HepG2 (cell line): ENCODE measurements around the gene RASSF4. TPM values are rescaled to one million over a fixed set of nuclear protein-coding genes. Genes with fewer than 3 reads are reported as not detected.

Source experiments
- AKAP8 ChIP-seq: sonication (generic); formaldehyde crosslinking; IDR thresholded peaks from 2 replicates; pipeline ENCODE4 v1.5.1; 2020; ENCODE audit warnings: mild to moderate bottlenecking, missing genetic modification reagents
- ATF3 ChIP-seq: sonication (generic); formaldehyde crosslinking; IDR thresholded peaks from 2 replicates; pipeline ENCODE4 v1.4.0; 2020; ENCODE audit warnings: missing genetic modification reagents
- GATAD2A ChIP-seq: IDR thresholded peaks from 2 replicates; pipeline ENCODE4 v1.6.1; 2016
- HES4 ChIP-seq: sonication (generic); formaldehyde crosslinking; IDR thresholded peaks from 2 replicates; pipeline ENCODE4 v1.9.0; 2021; ENCODE audit warnings: mild to moderate bottlenecking, missing genetic modification reagents, borderline replicate concordance
- HNRNPUL1 ChIP-seq: fragments of 200-400 bp; formaldehyde crosslinking; IDR thresholded peaks from 2 replicates; pipeline ENCODE4 v1.6.1; 2017; ENCODE audit warnings: low read depth, mild to moderate bottlenecking, low read length, moderate library complexity
- KLF15 ChIP-seq: sonication (generic); formaldehyde crosslinking; IDR thresholded peaks from 2 replicates; pipeline ENCODE4 v1.8.1; 2023; ENCODE audit warnings: borderline replicate concordance, mild to moderate bottlenecking, inconsistent platforms, missing genetic modification reagents, mixed read lengths
- MAF1 ChIP-seq: sonication (generic); formaldehyde crosslinking; IDR thresholded peaks from 2 replicates; pipeline ENCODE4 v1.5.0; 2020; ENCODE audit warnings: missing genetic modification reagents, borderline replicate concordance
- NFYB ChIP-seq: sonication (generic); formaldehyde crosslinking; IDR thresholded peaks from 2 replicates; pipeline ENCODE4 v1.4.0; 2020; ENCODE audit warnings: missing genetic modification reagents
- PTBP1 ChIP-seq: fragments of 200-400 bp; formaldehyde crosslinking; IDR thresholded peaks from 2 replicates; pipeline ENCODE4 v1.6.1; 2018; ENCODE audit warnings: low read length, low read depth; ENCODE audit not compliant: poor library complexity, severe bottlenecking
- SMAD9 ChIP-seq: sonication (generic); formaldehyde crosslinking; IDR thresholded peaks from 2 replicates; pipeline ENCODE4 v1.5.1; 2020; ENCODE audit warnings: mild to moderate bottlenecking, missing genetic modification reagents
- ZFP37 ChIP-seq: sonication (generic); formaldehyde crosslinking; IDR thresholded peaks from 2 replicates; pipeline ENCODE4 v1.4.0; 2020; ENCODE audit warnings: missing genetic modification reagents, borderline replicate concordance
- ZHX2 ChIP-seq, 2 experiments: sonication (generic) in 1 of 2; formaldehyde crosslinking in 1 of 2; IDR thresholded peaks; 2 replicates each; pipeline versions ENCODE4 v1.6.1 to v1.9.0; 2014 to 2022; ENCODE audit warnings: antibody characterized with exemption in 1 of 2, borderline replicate concordance in 1 of 2, inconsistent platforms in 1 of 2, low read depth in 1 of 2, missing genetic modification reagents in 1 of 2
- ZMAT5 ChIP-seq: sonication (generic); formaldehyde crosslinking; IDR thresholded peaks from 2 replicates; pipeline ENCODE4 v1.5.0; 2020; ENCODE audit warnings: mild to moderate bottlenecking, low read depth, missing genetic modification reagents, borderline replicate concordance
- ZNF275 ChIP-seq: sonication (generic); formaldehyde crosslinking; IDR thresholded peaks from 2 replicates; pipeline ENCODE4 v1.8.0; 2022; ENCODE audit warnings: missing genetic modification reagents, mild to moderate bottlenecking, inconsistent platforms, borderline replicate concordance
- ZNF281 ChIP-seq: sonication (generic); formaldehyde crosslinking; IDR thresholded peaks from 2 replicates; pipeline ENCODE4 v1.4.0; 2020; ENCODE audit warnings: missing genetic modification reagents, borderline replicate concordance
- ZNF605 ChIP-seq: sonication (generic); formaldehyde crosslinking; IDR thresholded peaks from 2 replicates; pipeline ENCODE4 v1.8.0; 2022; ENCODE audit warnings: mild to moderate bottlenecking, missing genetic modification reagents
- ZNF891 ChIP-seq: sonication (generic); formaldehyde crosslinking; IDR thresholded peaks from 2 replicates; pipeline ENCODE4 v1.5.0; 2020; ENCODE audit warnings: mild to moderate bottlenecking, missing genetic modification reagents
- polyA plus RNA-seq, 8 experiments: library from polyadenylated mRNA; depleted of rRNA in 3 of 8; stranded (reverse) in 7 of 8; unstranded in 1 of 8; fragments of >200 nt; fragmentation: Illumina TruSeq in 4 of 8; extraction: Trizol in 4 of 8; gene quantifications; 2 replicates each; pipeline versions ENCODE4 v1.2.1 to v1.2.3, GENCODE V29; 2011 to 2016; ENCODE audit warnings: low read depth in 4 of 8, missing spikeins in 1 of 8, mixed read lengths in 1 of 8; ENCODE audit not compliant: insufficient read depth in 1 of 8
- total RNA-seq, 5 experiments: library from RNA; depleted of rRNA; stranded (reverse); fragments of >200 nt; fragmentation: Illumina TruSeq; extraction: Trizol; gene quantifications; 2 replicates each; pipeline ENCODE4 v1.2.3, GENCODE V29; 2016; ENCODE audit warnings: low read depth in 1 of 5

Gene RASSF4
- total and polyA plus RNA-seq, 2 of the 13 experiments (the other 11 are each of a cell fraction or from before 2014, with no cell fraction given) = 34.0 to 51.7 TPM

- TF ChIP-seq ZHX2 (IDR thresholded peaks at IDR 0.05; ENCODE audit: low read depth) (0 out of 2 replicates have a peak, but pooled peaks have one; percentile 27), ZHX2 (CRISPR knock-in tag; IDR thresholded peaks at IDR 0.05; ENCODE audit: borderline replicate concordance) (no peak), GATAD2A (CRISPR knock-in tag) (peak; percentile 96), ZNF605 (CRISPR knock-in tag) (peak; percentile 82), SMAD9 (CRISPR knock-in tag) (peak; percentile 84; the same call in 1 of the 2 replicates), MAF1 (no peak), NFYB (CRISPR knock-in tag) (peak; percentile 35), ZNF281 (peak; percentile 12; the same call in 1 of the 2 replicates), HNRNPUL1 (no peak), ZNF275 (CRISPR knock-in tag) (peak; percentile 61; the same call in 1 of the 2 replicates), AKAP8 (CRISPR knock-in tag) (no peak), HES4 (peak; percentile 92), PTBP1 (no peak), ZNF891 (CRISPR knock-in tag) (peak; percentile 94), ATF3 (CRISPR knock-in tag) (peak; percentile 99), KLF15 (no peak), ZMAT5 (no peak), ZFP37 (CRISPR knock-in tag) (peak; percentile 87; the same call in 1 of the 2 replicates)
These were observed 24.2 kb upstream of the RASSF4 start (continued) for GRCh38 chr10:44935201-44935965.
